GM19240 (cell line): ENCODE measurements around the gene PRKG1.

ENCODE experiments used
- DNase-seq: peaks from one replicate; pipeline ENCODE4 v3.0.0; 2011; ENCODE audit warnings: low spot score; ENCODE audit not compliant: insufficient read length

The PRKG1 gene

DNA sequence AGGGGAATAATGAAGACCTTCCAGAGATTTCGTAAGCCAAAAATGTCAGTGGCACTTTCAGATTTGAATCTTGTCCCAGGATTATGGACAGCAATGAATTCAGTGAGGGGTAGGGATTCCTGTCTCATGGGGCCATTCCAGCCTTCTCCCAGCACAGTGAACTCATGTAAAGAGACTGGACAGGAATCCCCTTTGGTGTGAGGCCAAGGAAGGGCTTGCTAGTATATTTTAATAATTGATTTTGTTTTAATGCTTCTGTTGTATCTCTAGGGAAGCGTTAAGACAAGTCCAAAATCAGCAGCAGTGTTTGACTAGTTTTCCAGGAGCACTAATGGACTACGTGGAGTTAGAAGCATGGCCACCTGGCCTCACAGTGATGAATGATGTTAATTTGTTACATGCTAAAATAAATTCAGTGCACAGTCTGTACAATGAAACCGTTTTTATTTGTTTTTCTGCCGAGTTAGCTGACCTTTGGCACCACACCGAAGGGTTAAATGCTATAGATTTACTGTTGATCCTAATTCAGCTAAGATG lies 1025.8 kb downstream of the PRKG1 start:
- DNase-seq, result no peak

GRCh38 chr10:52105301-52105700 lies 1031.0 kb downstream of the PRKG1 start:
- DNase-seq, result no peak

DNA sequence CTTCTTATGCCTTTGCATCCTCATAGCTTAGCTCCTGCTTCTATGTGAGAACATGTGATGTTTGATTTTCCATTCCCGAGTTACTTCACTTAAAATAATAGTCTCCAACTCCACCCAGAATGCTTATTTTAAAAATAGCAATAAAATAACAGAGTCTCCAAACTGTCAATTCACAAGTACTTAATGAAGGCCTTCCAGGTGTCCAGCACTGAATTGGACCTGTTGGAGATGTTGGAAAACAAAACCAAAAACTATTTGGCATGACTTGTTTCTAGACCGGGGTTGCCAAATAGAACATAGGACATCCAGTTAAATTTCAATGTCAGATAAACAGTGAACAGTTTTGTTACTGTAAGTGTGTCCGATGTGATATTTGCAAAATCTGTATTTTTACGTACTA lies 1031.7 kb downstream of the PRKG1 start:
- DNase-seq, result no peak

DNA sequence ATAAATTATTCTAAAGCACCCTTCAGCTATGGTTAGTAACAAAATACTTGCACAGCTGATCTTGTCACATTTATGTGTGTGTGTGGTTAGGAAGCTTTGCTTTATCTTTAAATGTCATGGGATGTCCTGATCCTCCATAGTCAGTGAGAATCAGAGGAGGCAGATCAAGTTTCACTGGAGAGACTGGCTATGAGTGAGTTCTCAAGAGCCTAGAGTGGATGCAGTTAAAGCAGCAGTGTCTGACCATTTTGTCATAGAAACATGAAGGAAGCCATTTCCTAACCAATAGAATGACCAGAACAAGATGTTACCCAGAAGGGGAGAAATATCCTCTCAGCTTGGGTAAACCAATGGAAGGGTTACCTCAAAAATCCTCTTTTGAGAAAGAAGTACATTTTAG lies 1032.6 kb downstream of the PRKG1 start:
- no peak for DNase-seq

DNA sequence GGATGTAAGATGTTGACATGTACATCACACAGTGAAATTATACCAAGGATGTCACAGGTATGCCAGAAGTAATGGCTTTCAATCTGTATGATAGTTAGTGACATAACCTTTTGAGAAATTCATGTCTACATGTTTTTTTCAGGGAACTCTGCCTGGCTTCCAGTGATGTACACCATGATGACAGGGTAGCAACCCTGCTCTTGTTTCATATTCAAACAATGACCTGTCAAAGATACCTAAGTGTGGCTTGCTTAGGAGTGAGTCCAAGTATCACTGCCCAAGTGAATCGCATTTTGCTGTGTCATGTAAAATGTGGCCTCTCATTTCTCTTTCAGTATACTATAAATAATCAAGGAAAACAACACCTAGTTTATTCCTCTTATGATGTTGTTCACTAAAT lies 1033.9 kb downstream of the PRKG1 start:
- DNase-seq, result no peak

GRCh38 chr10:52110576-52110975 lies 1036.3 kb downstream of the PRKG1 start:
- DNase-seq, result no peak

DNA sequence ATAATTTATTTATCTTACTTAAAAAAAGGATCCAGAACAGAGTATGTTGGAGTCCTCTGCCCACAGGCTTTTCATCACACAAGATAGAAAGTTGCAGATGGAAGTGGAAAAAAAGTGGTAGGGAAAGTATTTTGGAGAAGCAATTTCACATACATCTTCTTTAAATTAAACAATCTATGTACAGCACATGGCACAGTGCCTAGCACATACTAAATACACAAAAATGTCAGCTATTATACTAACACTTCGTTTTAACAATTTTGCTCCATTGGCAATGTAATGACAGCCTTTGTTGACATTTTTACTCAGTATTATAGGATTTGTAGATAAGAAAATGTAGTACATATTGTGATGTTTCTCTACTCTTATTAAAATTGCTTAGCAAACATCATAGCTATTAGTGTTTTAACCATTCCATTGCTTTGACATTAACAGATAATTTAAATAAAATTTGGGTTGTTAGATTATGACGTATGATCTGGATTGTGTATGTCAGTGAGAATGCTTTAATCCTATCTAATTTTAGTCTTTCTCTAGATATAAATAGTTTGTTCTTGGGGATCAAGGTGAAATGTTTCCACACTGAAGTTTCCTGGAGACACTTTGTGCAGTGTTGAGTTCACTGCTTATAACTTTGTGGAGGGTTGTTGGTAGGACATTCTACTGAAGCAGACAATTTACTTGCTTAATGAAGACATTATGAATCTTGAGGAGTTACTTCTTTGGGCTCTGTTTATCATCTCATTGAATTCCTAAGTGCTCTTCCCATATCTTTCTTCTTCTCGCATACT lies 1037.0 kb downstream of the PRKG1 start:
- no peak for DNase-seq

DNA sequence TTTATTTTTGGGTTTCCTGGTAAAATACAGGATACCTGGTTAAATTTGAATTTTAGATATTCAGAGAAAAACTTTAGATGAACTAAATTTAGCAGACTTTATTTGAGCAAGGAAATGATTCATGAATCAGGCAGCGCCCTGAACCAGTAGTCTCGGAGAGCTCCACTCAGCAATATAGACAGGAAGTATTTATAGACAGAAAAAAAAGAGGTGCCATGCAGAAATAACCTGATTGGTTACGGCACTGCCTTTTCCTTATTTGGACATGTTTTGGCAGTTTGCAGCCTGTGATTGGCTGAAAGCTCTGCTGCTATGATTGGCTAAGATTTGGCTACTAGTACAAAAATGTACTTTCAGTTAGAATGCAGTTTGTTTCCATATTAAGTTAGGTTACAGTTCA lies 1041.5 kb downstream of the PRKG1 start:
- DNase-seq, result no peak

- DNase-seq, result no peak
These were observed 1045.2 kb downstream of the PRKG1 start for GRCh38 chr10:52119507-52119906.

GRCh38 chr10:52121688-52122087 lies 1047.4 kb downstream of the PRKG1 start:
- DNase-seq, result no peak

GRCh38 chr10:52128056-52128683 lies 1053.9 kb downstream of the PRKG1 start:
- DNase-seq, result no peak

GRCh38 chr10:52129410-52130178 lies 1055.3 kb downstream of the PRKG1 start:
- no peak for DNase-seq

DNA sequence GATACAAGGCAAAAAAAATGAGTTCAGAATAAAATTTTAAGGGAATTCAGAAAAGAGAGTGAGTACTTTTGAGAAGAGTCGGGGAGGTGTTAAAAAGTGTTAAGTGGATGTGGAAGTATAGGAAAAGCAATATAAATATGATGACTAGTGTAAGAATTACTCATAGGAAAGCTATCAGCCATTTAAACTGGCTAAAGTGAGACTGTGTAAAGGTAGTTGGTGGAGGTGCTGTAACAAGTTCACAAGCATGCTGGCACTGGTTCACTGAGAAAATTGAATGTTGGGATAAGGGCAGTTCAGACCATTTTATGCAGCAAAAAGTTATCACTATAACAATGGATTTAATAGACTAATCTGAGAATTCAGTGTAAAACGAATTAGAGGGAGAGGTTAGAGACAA lies 1060.8 kb downstream of the PRKG1 start:
- no peak for DNase-seq

DNA sequence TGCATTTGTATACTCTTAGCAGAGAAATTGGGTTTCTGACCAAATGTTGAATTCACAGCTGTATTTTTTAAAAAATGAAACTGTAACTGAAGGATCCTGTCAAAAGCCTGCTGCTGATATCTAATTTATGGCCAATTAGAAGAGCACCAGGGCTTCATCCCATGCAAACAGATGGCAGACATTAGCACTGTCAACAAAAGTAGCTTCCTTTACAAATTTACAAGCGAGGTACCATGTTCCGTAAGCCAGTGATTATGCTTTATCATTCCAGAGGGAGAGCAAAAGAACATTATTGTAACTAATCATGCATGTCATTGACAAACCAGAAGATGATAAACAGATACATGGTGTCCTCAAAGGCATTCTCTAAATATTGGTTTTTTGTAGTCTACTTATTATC lies 1062.6 kb downstream of the PRKG1 start:
- DNase-seq, result no peak

DNA sequence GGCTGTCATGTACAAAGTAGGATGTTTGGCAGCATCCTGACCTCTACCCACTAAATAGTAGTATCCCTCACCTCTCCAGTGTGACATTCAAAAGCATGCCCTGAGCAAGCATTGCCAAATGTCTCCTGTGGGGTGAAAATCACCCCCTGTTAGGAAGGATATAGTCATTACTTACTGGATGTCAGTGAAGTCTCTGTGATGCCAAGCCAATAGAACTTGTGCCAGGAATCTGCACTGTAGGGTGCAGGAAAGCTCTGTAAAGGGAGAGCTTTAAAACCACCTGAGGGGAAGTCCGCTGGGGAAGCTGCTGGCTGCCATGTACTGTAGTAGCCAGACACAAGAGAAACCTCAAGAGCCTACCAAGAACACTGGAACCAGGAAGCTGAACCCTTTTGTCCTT lies 1069.1 kb downstream of the PRKG1 start:
- no peak for DNase-seq

GRCh38 chr10:52145636-52146035 lies 1071.3 kb downstream of the PRKG1 start:
- DNase-seq, result no peak

GRCh38 chr10:52146766-52147165 lies 1072.5 kb downstream of the PRKG1 start:
- no peak for DNase-seq

GRCh38 chr10:52170776-52171175 lies 1096.5 kb downstream of the PRKG1 start:
- no peak for DNase-seq

- no peak for DNase-seq
These were observed 1098.3 kb downstream of the PRKG1 start for GRCh38 chr10:52172581-52172980.

GRCh38 chr10:52185256-52185655 lies 1111.0 kb downstream of the PRKG1 start:
- no peak for DNase-seq

DNA sequence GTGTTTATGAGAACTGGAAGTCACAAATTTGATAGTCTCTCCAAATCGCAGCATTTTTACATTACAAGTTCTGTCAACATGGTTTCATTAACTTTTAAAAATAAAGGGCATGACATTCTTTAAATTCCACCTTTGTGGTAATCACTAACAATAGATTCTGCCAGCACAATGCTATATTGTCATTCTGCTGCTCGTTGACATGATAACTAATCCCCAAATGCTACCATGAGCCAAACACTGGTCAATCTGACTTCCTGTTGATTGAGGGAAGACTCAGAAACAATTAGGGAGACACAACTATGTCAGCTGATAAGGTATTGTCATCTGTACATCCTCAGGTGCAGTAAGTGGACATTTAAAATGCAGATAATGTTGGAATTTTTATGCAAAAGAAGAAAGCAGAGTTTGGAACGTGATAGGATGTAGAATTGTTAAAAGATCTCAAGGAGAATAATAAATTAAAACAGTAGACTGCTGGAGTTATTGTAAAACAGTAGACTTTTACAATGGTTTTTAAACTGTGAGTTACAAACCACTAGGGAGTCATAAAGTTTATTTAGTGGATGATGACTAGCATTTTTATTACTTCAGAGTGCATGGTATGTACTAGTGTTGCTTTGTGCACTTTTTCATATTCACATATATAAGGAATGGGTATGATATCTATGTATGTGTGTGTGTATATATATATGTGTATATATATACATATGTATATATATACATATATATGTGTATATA lies 1113.4 kb downstream of the PRKG1 start:
- DNase-seq, result no peak
